HG02763 (cell line): ENCODE measurements around the gene DNAJC5.
"Not testable (repeated sequence)": the region's sequence is repeated elsewhere in the genome, so short reads cannot be mapped to it uniquely, and the experiment has no call there.

Experiments
- ATAC-seq: cut with Tn5 transposase; IDR thresholded peaks from one replicate; pipeline ENCODE4 v1.9.1; 2021; ENCODE audit warnings: mild to moderate bottlenecking, moderate library complexity; ENCODE audit not compliant: unreplicated experiment

DNAJC5 gene

DNA sequence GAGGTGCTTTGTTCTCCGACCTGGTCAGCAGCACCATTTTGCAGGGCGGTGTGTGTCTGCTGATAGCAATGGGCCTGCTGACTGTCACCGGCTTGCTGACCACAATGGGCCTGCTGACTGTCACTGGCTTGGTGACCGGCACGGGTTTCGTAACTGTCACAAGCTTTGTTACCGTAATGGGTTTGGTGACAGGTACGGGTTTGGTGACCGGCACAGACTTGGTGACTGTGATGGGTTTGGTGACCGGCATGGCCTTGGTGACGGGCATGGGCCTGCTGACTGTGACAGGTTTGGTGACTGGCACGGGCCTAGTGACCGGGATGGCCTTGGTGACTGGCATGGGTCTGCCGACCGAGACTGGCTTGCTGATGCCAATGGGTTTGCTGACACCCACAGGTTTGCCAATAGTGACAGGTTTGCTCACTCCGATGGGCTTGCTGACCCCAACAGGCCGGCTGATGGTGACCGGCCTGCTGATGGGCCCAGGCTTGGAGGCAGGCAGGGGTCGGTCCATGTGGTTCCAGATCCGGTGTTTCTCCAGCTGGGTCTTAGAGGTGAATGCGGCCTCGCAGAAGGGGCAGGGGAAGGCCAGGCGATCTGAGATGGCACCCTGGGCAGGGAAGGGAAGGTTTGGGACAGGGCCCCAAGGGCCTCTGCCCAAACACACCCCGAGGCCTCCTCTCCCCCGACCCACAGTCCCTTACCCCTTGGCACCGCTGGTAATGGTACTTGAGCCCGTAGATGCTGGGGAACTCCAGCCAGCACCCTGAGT is 71.4 kb downstream of the DNAJC5 start:
- ATAC-seq: no peak

DNA sequence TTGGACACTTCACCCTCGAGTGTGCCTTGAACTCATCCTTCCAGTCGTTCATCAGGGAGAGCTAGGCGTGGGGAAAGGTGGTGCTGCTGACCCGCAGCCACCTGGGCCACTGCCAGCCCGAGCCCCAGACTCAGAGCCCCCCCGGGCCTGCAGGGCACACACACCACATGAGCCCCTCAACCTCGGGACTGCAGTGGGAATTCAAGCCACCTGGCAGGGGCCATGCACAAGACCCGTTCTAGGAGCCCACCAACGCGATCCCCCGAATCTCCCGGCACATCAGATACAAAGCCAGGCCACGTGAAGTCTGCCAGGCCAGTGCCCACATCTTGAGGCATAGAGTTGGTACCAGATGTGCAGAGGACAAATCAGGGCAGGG is 72.0 kb downstream of the DNAJC5 start:
- no peak for ATAC-seq

DNA sequence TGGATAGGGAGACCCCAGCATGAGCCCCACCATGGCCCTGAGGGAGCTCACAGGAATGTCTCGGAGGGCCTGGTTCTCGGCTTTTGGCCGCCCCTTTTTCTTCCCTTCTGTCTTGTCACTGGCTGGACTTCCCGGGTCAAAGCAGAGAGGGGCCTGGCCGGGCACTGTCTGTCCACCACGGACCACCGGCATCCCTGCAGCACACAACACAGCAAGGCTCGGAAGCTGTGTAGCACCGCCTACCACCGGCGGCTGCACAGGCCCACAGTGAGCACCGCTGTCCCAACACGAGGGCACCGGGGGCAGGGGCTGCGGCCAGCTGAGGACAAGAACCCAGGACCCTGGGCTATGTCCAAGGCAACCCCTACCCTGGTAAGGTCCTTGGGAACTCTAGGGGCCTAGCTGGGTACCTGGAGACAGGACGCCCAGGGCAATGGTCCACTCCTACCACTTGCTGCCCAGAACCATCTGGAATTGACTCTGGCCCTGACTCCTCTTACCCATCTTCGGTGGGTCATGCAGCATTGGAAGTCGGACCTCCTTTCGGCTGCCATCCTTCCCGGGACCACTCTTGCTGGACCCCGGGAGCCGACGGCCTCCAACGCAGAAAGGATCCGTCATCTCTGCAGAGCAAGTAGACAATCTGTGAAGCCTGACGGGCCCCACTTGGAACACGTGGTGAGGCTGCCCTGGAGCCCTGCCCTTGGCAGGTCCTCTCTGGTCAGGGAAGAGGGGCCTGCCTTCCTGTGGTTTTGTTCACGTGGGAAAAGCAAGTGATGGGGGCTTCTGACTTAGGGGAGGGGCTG is 72.6 kb downstream of the DNAJC5 start:
- no peak for ATAC-seq

DNA sequence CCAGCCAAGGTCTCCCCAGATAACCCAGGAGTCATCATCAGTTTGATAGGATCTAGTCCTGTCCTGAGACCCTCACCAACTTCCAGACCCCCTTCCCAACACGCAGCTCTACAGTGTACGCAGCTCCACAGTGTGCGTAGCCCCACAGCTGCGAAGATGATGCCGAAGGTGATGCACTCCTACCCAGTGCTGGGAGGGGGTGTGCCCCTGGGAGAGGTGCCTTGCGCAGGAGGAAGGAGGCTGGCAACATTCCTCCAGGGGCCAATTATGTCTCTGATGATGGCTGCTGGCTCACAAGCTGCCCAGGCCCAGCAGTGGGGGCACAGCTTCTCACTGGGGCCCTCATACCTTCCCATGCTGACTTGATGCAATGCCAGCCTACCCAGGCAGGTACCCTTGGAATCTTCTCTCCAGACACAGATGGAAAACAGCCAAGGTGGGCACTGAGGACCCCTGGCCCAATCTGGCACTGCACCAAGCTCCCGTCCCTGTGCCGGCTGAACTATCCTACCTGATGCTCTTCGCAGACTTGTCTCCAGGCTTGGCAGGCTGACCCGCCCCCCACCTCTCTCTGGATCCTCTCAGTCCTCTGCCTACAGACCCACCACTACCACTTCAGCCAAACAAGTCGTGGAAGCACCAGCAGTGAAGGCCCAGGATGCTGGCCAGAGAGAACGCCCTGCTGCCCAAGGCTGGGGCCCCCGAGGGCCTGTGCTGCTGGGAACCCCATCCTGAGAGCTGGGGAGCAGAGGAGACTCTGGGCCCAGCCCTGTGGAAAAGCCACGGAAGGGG is 73.4 kb downstream of the DNAJC5 start:
- no peak for ATAC-seq

DNA sequence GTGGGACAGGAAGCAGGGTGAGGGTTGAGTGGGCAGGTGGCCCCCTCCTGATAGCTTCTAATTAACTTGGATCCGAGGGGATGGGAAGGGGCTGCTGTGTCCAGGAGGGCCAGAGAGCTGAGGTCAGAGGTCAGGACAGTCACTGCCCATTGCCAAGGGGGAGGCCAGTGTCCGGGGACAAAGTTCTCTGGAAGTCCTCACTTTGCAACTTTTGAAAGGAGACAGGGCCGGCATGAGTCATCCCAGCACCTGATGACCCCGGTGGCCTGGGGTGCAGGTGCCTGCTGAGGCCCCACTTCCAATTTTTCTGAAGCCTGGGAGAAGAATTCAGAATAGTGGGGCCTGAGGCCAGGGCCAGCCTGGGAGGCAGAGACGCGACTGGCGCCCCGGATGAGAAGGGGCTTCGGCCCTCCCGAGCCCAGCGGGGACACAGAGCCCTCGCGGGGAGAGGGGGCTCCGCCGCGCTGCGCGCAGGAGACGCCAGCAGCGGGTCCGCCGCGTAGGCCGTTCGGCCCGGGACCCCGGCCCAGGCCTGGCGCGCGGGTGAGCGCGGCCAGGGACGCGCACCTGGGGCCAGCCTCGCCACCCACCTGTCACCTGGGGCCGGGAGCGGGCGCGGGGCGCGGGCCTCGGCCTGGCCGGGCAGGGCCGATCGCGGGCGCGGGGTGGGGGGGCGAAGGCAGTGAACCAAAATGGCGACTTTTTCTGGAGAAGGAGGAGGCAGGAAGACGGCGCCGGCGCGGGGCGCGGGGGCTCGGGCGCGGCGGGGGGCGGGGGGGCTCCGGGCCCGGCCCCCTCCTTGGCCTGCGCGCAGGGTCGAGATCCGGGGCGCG is 74.2 kb downstream of the DNAJC5 start:
- ATAC-seq: no peak

DNA sequence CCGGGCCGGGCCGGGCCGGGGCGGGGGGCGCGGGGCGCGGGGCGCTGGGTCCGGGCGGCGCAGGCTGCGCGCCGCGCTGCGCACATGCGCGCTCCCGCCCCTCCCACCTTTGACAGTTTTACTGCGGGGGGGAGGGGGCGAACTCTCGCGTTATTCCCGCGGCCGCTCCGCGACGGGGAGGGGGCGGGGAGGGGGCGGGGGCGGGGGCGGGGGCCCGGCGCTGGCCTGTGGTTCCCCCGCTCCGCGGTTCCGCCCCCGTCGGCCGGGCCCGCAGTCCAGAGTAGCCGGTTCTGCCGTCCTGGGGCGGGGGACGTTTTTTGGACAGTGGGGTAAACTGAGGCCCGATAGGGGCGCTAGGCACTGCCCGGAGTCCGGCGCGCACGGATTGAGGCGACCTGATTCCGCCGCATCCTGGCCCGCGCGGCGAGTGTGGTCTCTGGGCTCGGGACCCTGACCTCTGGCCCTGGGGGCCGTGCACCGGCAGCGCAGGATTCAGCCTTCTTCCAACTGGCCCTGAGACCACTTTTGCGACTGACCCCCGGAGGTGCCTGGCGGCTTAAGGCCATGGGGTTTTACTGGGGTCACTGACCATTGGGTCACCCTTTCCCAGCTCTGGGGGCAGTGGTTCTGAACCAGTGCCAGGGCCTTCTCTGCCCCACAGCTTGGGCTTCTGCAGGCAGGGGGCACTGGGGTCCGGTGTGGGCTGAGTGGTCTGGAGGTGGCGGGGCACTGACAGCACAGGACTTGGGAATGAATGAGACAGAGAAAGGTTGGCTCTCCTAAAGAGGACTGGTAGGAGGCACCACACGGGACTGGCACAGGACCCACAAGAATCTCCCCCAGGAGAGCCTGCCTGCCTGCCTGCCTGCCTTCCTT is 75.2 kb downstream of the DNAJC5 start, which contains the start of gene ZNF512B:
TSS of gene ZNF512B (minus strand) at position 93 of the 876 bp plus-strand sequence. CDS start 1,980 bp downstream, outside the sequence.
- no peak for ATAC-seq

DNA sequence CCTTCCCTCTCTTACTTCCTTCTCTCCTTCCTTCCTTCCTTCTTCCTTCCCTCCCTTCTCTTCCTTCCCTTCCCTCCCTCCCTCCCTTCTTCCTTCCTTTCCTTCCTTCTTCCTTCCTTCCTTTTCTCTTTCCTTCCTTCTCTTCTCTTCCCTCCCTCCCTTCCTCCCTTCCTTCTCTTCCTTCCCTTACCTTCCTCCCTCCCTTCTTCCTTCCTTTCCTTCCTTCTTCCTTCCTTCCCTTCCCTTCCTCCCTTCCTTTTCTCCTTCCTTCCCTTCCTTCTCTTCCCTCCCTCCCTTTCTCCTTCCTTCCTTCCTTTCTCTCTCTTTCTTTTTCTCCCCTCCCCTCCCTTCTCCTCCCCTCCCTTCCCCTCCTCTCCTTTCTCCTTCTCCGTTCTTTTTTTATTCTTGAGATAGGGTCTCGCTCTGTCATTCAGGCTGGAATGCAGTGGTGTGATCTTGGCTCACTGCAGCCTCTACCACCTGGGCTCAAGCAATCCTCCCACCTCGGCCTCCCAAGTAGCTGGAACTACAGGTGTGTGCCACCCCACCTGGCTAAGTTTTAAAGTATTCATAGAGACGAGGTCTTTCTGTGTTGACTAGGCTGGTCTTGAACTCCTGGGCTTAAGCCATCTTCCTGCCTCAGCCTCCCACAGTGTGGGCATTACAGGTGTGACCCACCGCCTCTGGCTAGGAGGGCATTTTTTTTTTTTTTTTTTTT is 75.9 kb downstream of the DNAJC5 start:
- no peak for ATAC-seq

DNA sequence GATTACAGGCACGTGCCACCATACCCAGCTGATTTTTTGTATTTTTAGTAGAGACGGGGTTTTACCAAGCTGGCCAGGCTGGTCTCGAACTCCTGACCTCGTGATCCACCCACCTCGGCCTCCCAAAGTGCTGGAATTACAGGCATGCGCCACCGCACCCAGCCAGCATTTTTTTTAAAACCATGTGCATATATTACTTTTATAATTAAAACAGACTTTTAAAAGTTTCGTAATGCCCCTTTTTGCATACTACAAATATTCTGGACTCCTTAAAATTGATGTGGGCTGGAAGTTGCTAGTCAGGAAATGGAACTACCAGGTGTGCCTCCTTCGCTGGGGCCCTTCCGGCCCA is 77.0 kb downstream of the DNAJC5 start:
- ATAC-seq: not testable (repeated sequence)

DNA sequence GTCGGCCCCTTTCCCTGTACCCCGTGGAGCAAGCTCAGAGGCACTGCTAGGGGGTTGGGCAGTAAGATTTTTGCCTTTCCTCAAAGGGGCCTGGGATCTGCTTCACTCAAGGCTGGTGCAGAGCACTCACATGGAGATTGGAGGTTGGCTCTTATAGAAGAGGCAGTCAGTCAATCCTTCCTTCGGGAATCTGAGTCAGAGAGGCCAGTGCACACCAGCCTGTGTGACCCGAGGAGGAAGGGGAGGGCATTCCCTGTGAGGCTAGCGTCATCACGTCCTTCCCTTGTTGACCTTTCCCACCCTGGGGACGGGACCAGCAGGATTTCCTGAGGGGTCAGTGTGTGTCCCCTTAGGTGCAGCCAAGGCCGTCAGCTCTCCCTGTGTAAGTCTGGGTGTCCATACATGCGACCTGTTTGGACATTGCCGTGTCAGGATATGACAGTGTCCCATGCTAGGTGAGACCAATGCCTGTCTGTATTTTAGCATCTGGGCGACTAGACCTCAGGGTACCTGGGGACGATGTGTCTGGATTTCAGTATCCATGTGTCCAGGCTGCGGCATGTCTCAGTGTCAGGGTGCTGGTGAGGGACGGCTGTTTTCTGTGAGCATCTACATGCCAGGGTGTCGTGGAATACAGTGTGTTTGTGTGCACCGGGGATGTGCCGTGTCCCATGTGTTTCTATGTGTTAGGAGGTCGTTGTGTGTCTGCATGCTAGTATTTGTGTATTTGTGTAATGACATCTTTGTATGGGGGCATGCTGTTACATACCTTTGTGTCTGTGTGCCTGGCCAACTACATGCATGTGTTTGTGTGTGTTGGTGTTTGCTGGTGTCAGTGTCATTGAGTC is 77.6 kb downstream of the DNAJC5 start:
- ATAC-seq: no peak

DNA sequence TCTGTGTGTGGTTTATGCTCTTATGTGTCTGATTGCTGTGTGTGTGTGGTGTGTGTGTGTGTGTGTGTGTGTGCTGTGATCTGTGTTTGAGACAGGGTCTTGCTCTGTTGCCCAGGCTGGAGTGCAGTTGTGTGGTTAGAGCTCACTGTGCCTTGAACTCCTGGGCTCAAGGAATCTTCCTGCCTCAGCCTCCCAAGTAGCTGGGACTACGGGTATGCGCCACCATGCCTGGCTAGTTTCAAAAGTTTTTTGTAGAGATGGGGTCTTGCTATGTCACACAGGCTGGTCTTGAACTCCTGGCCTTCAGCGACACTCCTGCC is 78.2 kb downstream of the DNAJC5 start:
- no peak for ATAC-seq

DNA sequence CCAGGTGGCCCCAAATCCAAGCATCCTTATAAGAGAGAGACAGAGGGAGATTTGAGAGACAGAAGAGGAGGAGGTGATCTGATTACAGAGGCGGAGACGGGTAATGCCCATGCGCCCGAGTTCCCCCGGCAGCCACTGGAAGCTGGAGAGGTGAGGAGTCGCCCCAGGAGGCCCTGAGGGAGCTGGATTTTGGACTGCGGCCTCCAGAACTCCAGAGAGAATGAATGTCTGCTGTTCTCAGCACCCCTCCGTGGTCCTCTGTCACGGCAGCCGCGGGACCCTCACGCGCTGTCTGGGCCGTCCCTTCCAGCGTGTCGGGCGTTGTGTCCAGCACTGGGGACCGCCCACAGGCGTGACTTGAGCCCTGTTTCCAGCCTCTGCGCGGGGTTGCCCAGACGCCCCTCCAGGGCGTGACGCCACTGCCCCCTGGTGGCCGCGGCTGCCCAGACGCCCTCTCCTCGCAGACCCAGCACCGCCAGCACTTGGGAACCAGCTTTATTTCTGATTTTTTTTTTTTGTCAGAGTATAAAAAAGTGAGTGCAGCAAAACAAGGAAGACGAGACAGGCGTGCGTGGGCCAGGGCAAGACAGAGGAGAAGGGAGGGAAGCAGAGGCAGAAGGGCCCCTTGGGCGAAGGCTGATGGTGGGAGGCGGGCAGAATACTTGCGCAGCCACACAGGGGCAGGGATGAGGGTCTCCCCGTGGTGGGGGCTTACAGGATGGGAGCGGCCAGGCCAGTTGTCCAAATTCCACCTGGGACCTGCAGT is 78.9 kb downstream of the DNAJC5 start:
- ATAC-seq: no peak

DNA sequence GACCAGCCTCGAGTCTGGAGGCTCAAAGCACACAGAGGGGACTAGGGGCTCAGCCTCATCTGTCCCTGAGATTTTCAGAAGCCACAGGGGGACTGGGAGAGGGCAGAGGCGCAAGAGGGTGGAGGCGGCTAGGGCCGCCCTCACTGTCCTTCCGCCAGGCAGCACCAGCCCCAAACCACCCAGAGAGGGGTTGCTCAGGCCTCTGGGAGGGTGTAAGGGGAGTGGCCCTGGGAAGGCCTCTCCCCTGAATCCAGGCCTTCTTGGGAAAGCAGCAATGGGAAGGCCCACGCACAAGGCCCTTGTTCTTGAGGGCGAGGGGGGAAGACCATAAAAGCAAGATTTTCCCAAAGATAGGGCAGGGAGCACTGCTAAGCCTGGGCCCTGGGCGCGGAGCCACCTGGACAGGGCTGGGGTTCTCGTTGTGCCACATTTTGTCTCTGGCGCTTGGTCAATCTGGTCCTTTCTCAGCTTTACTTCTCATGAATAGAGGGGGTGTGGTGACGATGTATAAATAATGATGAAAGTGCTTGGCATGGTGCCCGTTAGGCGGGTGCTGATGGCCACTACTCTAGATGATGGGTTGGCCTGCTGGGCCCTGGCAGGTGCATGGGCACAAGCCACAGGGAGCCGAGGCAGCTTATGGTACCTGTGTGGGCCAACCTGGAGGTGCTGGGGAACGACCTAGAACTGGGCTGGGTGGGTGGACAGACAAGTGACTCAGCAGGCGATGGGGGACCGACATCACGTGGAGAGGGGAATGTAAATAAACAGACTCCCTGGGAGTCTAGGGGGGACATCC is 79.7 kb downstream of the DNAJC5 start:
- no peak for ATAC-seq

DNA sequence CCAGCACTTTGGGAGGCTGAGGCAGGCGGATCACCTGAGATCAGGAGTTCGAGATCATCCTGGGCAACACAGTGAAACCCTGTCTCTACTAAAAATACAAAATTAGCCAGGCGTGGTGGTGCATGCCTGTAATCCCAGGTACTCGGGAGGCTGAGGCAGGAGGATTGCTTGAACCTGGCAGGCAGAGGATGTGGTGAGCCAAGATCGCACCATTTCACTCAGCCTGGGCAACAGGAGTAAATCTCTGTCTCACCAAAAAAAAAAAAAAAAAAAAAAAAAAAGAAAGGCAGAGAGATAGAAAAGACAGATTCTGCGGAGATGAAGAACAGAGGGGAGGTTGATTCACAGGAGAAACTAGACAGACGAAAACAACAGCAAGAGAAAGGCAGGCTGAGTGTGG is 81.6 kb downstream of the DNAJC5 start:
- ATAC-seq: not testable (repeated sequence)

DNA sequence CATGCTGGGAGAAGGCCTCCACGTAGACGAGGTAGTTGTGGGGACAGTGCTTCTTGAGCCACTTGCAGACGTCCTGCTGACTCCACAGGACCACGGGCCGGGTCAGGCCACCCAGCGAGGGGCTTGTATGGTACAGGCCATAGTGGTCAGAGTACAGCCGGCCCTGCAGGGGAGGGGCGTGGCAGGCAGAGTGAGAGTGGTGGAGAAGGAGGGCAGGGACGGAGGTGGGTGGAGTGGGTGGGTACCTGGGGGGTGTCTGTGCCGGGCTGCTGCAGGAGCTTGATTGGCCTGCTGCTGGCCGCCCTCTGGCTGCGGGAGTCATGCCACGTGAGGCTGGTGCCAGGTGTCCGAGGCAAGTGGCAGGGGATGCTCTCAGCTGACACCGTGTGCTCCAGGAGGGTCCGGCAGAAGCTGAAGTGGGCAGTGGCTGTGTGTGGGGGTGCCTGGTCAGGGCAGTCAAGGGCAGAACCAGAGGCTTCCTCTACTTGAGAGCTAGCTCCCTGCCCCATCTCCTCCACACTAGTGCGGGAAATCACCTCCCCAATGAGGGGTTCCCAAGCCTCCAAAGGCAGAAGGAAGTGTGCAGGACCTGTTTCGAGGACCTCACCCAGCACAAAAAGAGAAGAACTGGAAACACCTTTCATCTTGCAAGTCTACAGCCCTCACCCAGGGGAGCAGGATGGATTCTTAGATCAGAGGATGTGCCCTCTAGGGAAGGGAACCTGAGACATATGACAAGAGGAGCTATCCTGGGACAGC is 82.2 kb downstream of the DNAJC5 start:
- ATAC-seq: no peak

DNA sequence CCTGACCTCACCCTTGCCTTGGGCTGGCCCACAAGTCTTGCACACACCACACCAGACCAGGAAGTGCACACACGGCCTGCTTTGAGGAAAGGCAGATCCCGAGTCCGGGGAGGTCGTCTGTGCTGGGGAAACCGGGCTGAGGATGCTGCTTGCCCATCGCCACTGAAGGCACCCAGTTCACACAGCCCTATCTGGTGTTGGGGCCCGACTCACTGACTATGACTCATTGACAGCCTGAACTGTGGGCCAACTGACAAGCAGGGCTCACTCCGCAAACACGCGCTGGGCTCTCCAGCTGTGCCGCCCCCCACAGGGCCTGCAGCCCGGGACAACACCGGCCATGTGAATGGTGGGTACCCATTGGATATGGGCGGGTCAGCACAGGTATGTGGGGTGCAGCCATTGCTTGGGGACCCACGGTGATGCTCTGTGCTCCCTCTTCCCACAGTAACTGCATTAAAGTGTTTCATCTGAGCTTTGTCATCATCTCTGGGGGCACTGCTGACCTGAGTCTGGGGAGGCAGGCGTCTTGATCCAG is 82.9 kb downstream of the DNAJC5 start:
- ATAC-seq: no peak
